ENCODE measurements around the gene SFMBT1.

DNA sequence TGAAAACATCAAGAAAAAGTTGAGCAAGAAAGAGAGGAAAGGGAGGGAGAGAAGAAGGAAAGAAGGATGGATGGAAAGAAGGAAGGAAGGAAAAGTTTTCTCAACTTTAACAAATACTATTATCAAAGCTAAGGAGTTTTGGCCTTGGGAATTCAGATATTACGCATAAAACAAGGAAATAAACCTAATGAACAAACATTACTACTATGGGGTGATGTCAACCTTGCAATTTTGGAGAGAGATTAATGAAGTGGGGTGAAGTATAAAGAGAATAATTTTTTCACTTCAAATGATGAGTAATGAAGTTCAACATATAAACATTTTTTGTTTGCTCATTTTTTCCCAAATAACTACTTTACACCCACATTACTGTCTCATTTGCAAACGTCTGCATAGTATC is 55.2 kb downstream of the SFMBT1 start:
- no peak for TF ChIP-seq CTCF (conservative IDR thresholded peaks at IDR 0.05 in 1 of 2, IDR thresholded peaks at IDR 0.05 in 1 of 2; ENCODE audit: extremely low read depth in 1 of 2, insufficient read depth in 1 of 2, low read depth in 1 of 2, low read length in 2 of 2)
- TF ChIP-seq EZH2 (IDR thresholded peaks at IDR 0.05; ENCODE audit: borderline replicate concordance, low read length), result no peak

All from mammary epithelial cell (primary cell).